GM04504 (cell line): Measurements from ENCODE around the gene BCAP31.
"Not testable (repeated sequence)": the region's sequence is repeated elsewhere in the genome, so short reads cannot be mapped to it uniquely, and the experiment has no call there.

Experiments
- DNase-seq: peaks from one replicate; pipeline ENCODE4 v3.0.0-alpha.2; 2012; ENCODE audit warnings: low read depth

BCAP31 gene

GRCh38 chrX:153762626-153763173 lies 38.5 kb upstream of the BCAP31 start:
- no peak for DNase-seq

GRCh38 chrX:153761863-153762262 lies 37.7 kb upstream of the BCAP31 start:
- DNase-seq, result no peak

- no peak for DNase-seq
Measured at GRCh38 chrX:153755136-153755535, 30.9 kb upstream of the BCAP31 start.

- no peak for DNase-seq
Measured at GRCh38 chrX:153750127-153750774, 26.1 kb upstream of the BCAP31 start.

- not testable (repeated sequence) for DNase-seq
Measured at GRCh38 chrX:153749017-153749416, 24.8 kb upstream of the BCAP31 start.

- DNase-seq, result not testable (repeated sequence)
Measured at GRCh38 chrX:153746991-153747390, 22.8 kb upstream of the BCAP31 start.

GRCh38 chrX:153746359-153746758 lies 22.2 kb upstream of the BCAP31 start:
- no peak for DNase-seq

- DNase-seq, result not testable (repeated sequence)
Measured at GRCh38 chrX:153745067-153745433, 20.9 kb upstream of the BCAP31 start.

- no peak for DNase-seq
Measured at GRCh38 chrX:153744210-153745066, 20.3 kb upstream of the BCAP31 start.

GRCh38 chrX:153743468-153744209 lies 19.5 kb upstream of the BCAP31 start:
- not testable (repeated sequence) for DNase-seq

- DNase-seq, result not testable (repeated sequence)
Measured at GRCh38 chrX:153742796-153743467, 18.7 kb upstream of the BCAP31 start.

- DNase-seq, result not testable (repeated sequence)
Measured at GRCh38 chrX:153742111-153742510, 17.9 kb upstream of the BCAP31 start.

- DNase-seq, result no peak
Measured at GRCh38 chrX:153741446-153741845, 17.3 kb upstream of the BCAP31 start.

GRCh38 chrX:153740631-153741222 lies 16.5 kb upstream of the BCAP31 start:
- no peak for DNase-seq

GRCh38 chrX:153739754-153740486 lies 15.7 kb upstream of the BCAP31 start:
- DNase-seq, result no peak

GRCh38 chrX:153738056-153738605 lies 13.9 kb upstream of the BCAP31 start:
- no peak for DNase-seq

GRCh38 chrX:153736871-153737441 lies 12.8 kb upstream of the BCAP31 start:
- no peak for DNase-seq

GRCh38 chrX:153736071-153736820 lies 12.1 kb upstream of the BCAP31 start:
- no peak for DNase-seq

GRCh38 chrX:153735274-153735673 lies 11.1 kb upstream of the BCAP31 start:
- no peak for DNase-seq
